HG02610 (cell line): ENCODE results near the gene COL6A2.

Experiments
- ATAC-seq: cut with Tn5 transposase; IDR thresholded peaks from one replicate; pipeline ENCODE4 v1.9.1; 2021; ENCODE audit warnings: mild to moderate bottlenecking, moderate library complexity; ENCODE audit not compliant: unreplicated experiment

The COL6A2 gene

GRCh38 chr21:46122758-46123683, 25.1 kb downstream of the COL6A2 start:
- ATAC-seq, result no peak

GRCh38 chr21:46124083-46124925, 26.4 kb downstream of the COL6A2 start:
- no peak for ATAC-seq

GRCh38 chr21:46124926-46125845, 27.3 kb downstream of the COL6A2 start:
- ATAC-seq, result no peak

GRCh38 chr21:46125846-46126301, 28.0 kb downstream of the COL6A2 start:
- no peak for ATAC-seq

- ATAC-seq, result no peak
These were observed 28.7 kb downstream of the COL6A2 start for GRCh38 chr21:46126309-46127238.

DNA sequence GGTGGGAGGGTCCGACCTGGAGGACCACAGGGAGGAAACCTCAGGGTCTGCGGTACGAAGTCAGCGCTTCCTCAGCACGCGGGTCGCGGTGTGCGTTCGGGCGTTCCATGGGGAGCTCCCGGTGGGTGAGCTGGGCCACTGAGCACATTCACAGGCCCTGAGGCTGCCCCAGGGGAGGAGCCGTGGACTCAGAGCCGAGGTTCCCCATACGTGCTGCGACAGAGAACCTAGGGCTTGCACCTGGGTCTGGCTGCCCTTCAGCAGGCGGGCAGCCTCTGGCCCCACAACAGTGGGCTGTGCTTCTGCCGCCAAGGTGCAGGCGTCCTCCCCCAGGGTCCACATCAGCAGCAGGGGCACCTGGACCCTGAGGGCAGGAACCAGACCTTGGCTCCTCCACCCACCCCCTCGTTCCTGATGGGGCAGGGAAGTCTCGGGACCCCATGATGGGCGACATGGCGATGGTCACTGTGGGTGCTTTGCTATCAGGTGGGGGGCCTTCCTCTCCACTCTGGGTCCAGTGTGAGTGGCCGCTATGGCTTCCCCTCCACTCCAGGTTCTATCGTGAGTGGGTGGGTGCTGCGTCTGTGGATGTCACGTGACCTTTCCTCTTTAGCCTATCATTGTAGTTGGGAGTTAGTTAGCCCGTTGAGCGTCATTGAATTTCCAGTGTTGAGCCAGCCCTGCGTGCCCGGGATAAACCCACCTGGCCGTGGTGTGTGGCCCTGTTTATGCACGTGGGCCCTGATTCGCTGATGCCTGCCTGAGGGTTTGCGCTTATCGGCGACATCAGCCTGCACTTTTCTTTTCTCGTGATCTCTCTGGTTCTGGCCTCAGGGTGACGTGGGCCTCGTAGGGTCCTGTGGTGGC, 29.6 kb downstream of the COL6A2 start:
- ATAC-seq, result no peak

GRCh38 chr21:46128106-46128932, 30.4 kb downstream of the COL6A2 start:
- ATAC-seq, result no peak

DNA sequence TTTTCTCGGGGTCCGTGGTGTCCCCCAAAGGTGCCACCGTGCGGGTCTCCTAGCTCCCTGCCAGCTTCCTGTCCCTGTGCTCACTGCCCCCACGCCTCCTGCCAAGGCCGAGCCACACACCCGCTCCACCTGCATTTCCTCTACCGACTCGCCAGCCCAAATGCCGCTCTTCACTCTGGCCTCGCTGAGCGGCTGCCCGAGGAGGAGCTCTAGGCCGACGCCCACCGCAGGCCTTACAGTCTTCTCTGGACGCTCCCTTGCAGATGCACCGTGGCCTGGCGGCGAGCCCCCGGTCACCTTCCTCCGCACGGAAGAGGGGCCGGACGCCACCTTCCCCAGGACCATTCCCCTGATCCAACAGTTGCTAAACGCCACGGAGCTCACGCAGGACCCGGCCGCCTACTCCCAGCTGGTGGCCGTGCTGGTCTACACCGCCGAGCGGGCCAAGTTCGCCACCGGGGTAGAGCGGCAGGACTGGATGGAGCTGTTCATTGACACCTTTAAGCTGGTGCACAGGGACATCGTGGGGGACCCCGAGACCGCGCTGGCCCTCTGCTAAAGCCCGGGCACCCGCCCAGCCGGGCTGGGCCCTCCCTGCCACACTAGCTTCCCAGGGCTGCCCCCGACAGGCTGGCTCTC, 31.1 kb downstream of the COL6A2 start:
- no peak for ATAC-seq

GRCh38 chr21:46129846-46130651, 32.1 kb downstream of the COL6A2 start:
- ATAC-seq, result no peak

DNA sequence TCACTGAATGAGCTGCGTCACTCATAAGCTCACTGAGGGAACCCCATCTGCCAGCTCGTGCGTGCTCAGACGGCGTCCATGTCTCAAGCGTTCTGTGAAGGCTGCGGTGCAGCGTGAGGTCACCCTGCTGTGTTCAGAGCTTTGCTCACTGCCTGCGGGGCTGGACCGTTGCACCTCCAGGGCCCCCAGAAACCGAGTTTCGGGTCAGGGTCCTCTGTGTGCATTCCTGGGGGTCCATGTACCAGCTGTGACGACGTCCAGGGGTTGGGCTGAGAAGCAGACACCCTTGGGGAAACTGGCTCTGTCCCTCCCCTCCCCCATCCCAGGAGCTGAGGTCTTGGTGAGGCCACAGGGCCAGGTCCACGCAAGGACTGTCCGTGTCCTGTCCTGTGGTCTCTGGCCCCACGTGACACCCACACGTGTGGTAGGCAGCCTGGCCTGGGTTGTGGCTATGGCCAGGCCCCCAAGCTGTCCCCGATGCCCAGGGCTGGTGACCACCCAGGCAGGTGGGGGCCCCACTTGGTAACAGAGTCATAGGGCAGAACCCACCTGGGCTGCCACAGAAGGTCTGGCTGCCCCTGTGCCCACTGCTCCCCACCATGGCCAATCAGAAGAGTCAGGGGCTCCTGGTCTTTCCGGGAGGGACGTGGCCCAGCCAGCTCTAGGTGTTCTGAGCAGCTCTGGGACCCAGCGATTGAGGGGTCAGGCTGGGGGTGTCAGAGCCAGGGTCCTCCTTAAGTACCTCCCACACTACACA, 33.1 kb downstream of the COL6A2 start:
- ATAC-seq, result no peak

DNA sequence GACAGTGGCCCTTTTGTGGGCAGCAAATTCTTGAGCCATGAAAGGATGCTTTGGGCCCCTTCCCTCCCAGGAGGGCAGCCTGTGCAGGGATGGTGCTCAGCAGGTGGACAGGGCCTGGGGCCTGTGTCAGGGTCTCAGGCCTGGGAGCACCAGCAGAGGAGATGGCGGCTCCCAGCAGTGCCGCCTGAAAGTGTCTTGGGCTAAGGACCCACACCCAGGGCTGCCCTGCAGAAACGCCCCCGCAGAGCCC, 33.6 kb downstream of the COL6A2 start:
- ATAC-seq, result no peak

DNA sequence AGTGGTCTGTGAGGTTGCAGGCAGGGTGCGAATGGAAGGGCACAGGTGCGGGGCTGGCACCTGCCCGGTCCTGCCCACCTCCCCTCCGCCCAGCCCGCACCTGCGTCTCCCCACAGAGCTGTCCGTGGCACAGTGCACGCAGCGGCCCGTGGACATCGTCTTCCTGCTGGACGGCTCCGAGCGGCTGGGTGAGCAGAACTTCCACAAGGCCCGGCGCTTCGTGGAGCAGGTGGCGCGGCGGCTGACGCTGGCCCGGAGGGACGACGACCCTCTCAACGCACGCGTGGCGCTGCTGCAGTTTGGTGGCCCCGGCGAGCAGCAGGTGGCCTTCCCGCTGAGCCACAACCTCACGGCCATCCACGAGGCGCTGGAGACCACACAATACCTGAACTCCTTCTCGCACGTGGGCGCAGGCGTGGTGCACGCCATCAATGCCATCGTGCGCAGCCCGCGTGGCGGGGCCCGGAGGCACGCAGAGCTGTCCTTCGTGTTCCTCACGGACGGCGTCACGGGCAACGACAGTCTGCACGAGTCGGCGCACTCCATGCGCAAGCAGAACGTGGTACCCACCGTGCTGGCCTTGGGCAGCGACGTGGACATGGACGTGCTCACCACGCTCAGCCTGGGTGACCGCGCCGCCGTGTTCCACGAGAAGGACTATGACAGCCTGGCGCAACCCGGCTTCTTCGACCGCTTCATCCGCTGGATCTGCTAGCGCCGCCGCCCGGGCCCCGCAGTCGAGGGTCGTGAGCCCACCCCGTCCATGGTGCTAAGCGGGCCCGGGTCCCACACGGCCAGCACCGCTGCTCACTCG, 34.1 kb downstream of the COL6A2 start:
- no peak for ATAC-seq

GRCh38 chr21:46135782-46136395, 38.0 kb downstream of the COL6A2 start:
- no peak for ATAC-seq

- ATAC-seq, result no peak
These were observed 38.9 kb downstream of the COL6A2 start for GRCh38 chr21:46136739-46137349.
